BLaER1 treated with 17β-estradiol and CSF1 and Interleukin-3, amounts not matched to agents 10 nM and 100 nM (cell line): ENCODE measurements around the gene GFAP.
A peak's percentile ranks its signal among the peaks of the same experiment; 100 is the strongest.

Source experiments
- H3K27ac ChIP-seq, 11 experiments: shearing (Covaris generic); formaldehyde crosslinking; 2 replicates each; pipeline ENCODE4 v1.8.1; 2022
- H3K27me3 ChIP-seq, 11 experiments: shearing (Covaris generic); formaldehyde crosslinking; 2 replicates each; pipeline ENCODE4 v1.8.1; 2022
- H3K36me3 ChIP-seq, 11 experiments: shearing (Covaris generic); formaldehyde crosslinking; 2 replicates each; pipeline ENCODE4 v1.8.1; 2022
- H3K4me1 ChIP-seq, 10 experiments: shearing (Covaris generic); formaldehyde crosslinking; 2 replicates each; pipeline ENCODE4 v1.8.1; 2022
- H3K4me2 ChIP-seq, 11 experiments: shearing (Covaris generic); formaldehyde crosslinking; 2 replicates each; pipeline ENCODE4 v1.8.1; 2022
- H3K4me3 ChIP-seq, 10 experiments: shearing (Covaris generic); formaldehyde crosslinking; 2 replicates each; pipeline ENCODE4 v1.8.1; 2022
- H3K9ac ChIP-seq, 11 experiments: shearing (Covaris generic); formaldehyde crosslinking; 2 replicates each; pipeline ENCODE4 v1.8.1; 2022
- H3K9me3 ChIP-seq, 11 experiments: shearing (Covaris generic); formaldehyde crosslinking; replicated peaks in 1 of 11; 2 replicates each; pipeline ENCODE4 v1.8.1; 2022
- H4K20me1 ChIP-seq, 11 experiments: shearing (Covaris generic); formaldehyde crosslinking; 2 replicates each; pipeline ENCODE4 v1.8.1; 2022
- Cebpa-rat ChIP-seq, 11 experiments: shearing (Covaris generic); IDR thresholded peaks; 2 replicates each; pipeline ENCODE4 v1.8.1; 2022

The GFAP gene

DNA sequence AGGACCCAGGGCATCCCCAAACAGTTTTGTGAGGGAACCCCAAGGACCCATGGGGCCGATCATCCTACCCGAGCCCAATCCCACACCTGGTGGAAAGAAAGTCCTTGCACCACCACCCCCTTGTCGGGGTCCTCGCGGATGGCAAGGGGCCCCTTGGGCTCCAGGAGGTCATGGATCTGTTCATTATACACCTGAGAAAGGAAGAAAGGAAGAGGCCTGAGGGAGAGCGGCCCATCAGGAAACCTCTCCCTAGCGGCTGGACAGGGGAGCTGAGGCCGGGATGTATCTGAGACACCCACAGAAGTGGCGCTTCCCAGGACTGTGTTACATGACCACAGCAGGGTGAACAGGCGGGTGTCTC is 19.4 kb upstream of the GFAP start:
- Histone ChIP-seq H3K4me2 (no peak overlapping the region), H3K27me3 (no peaks in the 10 kb centered on the region), H3K36me3 (peaks cover 8 to 99% (median 91%) of the 10 kb centered on the region in 11 experiments; a peak in 21 of 22 replicates), H3K4me1 (no peaks in the 10 kb centered on the region), H3K9me3 (no peaks in the 10 kb centered on the region), H3K27ac (no peak overlapping the region), H3K4me3 (no peak overlapping the region), H3K9ac (no peak overlapping the region), H4K20me1 (peaks cover 0 to 75% (median 36%) of the 10 kb centered on the region in 11 experiments; a peak in 14 of 22 replicates)
- no peak for TF ChIP-seq Cebpa-rat (IDR thresholded peaks at IDR 0.05)

DNA sequence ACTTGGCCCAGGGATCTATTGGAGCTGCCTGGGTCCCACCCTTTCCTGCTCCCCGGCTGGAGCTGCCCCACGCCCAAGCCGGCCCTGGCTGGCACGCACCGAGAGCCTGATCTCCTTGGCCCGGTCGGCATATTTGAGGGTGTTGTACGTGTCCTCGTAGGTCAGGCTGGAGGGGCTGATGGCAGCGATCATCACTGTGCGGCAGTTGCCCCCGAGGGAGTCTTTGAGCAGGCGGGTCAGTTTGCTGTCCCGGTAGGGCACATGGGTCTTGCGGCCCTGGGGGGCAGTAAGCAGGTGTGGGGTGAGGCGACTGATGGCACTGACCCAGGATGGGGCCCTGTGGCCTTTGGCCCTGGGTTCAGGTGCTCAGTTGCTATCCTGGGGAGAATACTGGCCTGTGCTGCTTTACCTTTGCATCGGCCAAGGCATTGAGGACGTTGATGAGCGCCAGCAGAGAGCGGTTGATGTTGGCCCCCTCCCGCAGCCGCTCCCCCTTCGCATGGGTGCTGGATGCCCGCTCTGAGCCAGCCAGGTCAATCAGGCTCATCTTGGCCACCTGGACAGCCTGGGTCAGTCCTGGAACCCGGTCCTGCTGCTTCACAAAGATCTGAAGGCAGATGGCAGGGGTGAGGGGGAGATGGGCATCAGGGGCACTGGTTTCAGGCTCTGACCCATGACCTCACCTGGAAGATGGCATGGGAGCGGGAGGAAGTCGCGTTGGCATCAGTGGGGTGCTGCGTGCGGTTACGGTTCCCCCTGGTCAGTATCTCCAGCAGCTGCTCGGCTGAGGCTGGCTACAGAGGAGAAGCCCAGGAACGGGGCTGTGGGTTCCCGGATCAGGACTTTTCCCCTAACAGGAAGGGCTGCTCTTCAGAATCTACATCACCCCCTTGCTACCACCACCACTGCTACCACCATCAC is 18.8 kb upstream of the GFAP start:
- Histone ChIP-seq H3K4me3 (no peak overlapping the region), H3K4me2 (no peak overlapping the region), H3K9me3 (no peaks in the 10 kb centered on the region), H3K27ac (no peak overlapping the region), H3K9ac (no peak overlapping the region), H3K27me3 (no peaks in the 10 kb centered on the region), H3K4me1 (no peaks in the 10 kb centered on the region), H3K36me3 (peaks cover 8 to 99% (median 93%) of the 10 kb centered on the region in 11 experiments; a peak in 21 of 22 replicates), H4K20me1 (peaks cover 0 to 79% (median 38%) of the 10 kb centered on the region in 11 experiments; a peak in 13 of 22 replicates)
- no peak for TF ChIP-seq Cebpa-rat (IDR thresholded peaks at IDR 0.05)

DNA sequence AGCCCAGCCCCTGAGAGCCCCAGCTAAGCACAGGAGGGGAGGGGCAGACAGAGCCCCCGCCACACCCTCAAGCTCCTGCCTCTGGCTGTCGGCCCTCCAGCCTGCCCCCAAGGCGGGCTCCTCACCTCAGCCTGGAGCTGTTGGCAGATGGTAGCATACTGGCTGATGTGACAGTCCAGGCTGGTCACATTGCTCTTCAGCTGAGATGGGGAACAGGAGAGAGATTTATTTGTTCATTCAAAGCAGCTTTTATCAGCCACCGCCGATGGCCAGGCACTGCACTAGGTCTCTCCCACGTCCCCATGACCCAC is 17.4 kb upstream of the GFAP start:
- H4K20me1 ChIP-seq: peaks cover 0 to 84% (median 52%) of the 10 kb centered on the region in 11 experiments; a peak in 14 of 22 replicates
- H3K36me3 ChIP-seq: peaks cover 8 to 99% (median 95%) of the 10 kb centered on the region in 11 experiments; a peak in 21 of 22 replicates
- H3K9me3 ChIP-seq: no peaks in the 10 kb centered on the region
- H3K4me2 ChIP-seq: no peak overlapping the region
- no peak overlapping the region for H3K4me3 ChIP-seq
- H3K4me1 ChIP-seq: peaks cover 0 to 8% (median 3%) of the 10 kb centered on the region in 10 experiments; a peak in 9 of 20 replicates
- no peaks in the 10 kb centered on the region for H3K27me3 ChIP-seq
- H3K9ac ChIP-seq: no peak overlapping the region
- TF ChIP-seq Cebpa-rat (IDR thresholded peaks at IDR 0.05): no peak
- H3K27ac ChIP-seq: no peak overlapping the region

DNA sequence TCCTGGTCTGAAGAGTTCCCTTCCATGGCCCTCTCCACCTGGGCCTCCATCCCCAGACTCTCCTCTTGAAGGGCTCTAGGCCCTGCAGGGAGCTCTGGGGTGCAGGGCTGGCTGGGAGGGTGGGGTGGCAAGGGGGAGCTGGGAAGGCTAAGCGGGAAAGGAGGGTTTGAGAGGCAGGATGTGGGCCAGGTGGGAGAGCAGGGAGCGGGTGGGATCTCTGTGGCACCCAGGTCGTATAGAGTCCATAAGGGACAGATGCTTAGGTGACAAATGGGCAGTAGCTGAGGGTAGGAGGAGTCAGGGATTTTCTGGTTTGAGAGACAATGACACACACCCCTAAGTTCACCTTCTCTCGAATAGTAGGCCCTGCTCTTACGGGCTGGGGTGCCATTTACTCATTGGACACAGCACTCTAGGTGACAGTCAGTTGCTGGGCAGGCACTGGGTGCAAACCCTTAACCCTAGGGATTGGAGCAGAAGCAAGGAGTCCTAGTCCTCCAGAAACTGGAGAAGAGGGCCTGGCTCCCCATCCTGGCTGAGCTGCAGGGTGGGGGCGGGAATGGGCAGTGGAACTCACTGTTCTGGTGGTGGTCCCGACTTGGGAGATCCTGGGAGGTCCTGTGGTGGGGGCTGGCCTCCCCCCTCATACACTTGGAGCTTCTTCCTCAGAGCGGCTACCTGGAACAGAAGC is 16.9 kb upstream of the GFAP start:
- H3K4me2 ChIP-seq: no peak overlapping the region
- peaks cover 8 to 99% (median 97%) of the 10 kb centered on the region in 11 experiments; a peak in 21 of 22 replicates for H3K36me3 ChIP-seq
- H3K9me3 ChIP-seq: no peaks in the 10 kb centered on the region
- no peaks in the 10 kb centered on the region for H3K27me3 ChIP-seq
- H3K27ac ChIP-seq: no peak overlapping the region
- H4K20me1 ChIP-seq: peaks cover 0 to 88% (median 54%) of the 10 kb centered on the region in 11 experiments; a peak in 14 of 22 replicates
- no peak overlapping the region for H3K4me3 ChIP-seq
- TF ChIP-seq Cebpa-rat (IDR thresholded peaks at IDR 0.05): no peak
- no peak overlapping the region for H3K9ac ChIP-seq
- peaks cover 0 to 12% (median 8%) of the 10 kb centered on the region in 10 experiments; a peak in 13 of 20 replicates for H3K4me1 ChIP-seq

DNA sequence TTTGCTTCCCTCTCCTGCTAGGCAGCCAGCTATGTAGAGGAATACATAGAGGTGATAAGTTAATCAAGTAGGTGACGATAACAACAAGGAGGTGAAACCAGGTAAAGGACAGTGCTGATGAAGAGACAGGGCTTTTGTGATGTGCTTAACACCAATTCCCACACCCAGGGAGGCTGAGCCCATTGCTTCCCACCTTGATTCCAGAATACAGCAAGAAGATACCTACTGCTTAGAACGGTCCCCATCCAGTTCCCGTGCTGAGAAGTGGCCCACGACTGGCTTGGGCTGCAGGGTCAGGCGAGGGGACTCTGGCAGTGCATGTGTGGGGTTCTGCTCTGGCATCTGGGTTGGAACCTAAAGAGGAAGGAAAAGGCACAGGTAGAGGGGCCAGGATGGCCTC is 16.1 kb upstream of the GFAP start:
- Histone ChIP-seq H3K36me3 (peaks cover 8 to 100% (median 99%) of the 10 kb centered on the region in 11 experiments; a peak in 21 of 22 replicates), H3K4me3 (no peak overlapping the region), H3K27ac (no peak overlapping the region), H4K20me1 (peaks cover 0 to 89% (median 55%) of the 10 kb centered on the region in 11 experiments; a peak in 14 of 22 replicates), H3K4me1 (peaks cover 0 to 18% (median 12%) of the 10 kb centered on the region in 10 experiments; a peak in 14 of 20 replicates), H3K4me2 (no peak overlapping the region), H3K9me3 (no peaks in the 10 kb centered on the region), H3K27me3 (no peaks in the 10 kb centered on the region), H3K9ac (0 out of 22 replicates have a peak overlapping the region, but pooled peaks of 1 of the 11 experiments have one; percentile 9)
- TF ChIP-seq Cebpa-rat (IDR thresholded peaks at IDR 0.05): no peak

DNA sequence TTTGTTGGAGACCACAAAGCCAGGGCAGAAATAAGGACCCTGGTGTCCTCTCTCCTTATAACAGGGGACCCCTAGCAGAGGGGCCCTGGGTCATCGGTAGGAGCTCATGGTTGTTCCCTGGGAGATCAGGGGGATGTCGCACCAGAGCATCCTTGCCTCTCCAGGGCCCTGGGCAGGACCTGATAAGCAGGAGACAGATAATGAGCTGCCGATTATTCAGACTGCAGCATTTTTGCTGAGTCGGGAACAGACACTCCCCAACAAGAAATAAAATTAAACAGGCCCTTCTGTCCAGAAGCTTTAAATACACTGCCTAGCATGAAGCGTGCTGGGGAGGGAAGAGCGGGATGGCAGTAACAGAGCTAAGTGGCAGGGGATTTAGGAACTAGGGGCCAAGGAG is 15.4 kb upstream of the GFAP start:
- Histone ChIP-seq H3K4me3 (no peak overlapping the region), H3K9ac (0 out of 22 replicates have a peak overlapping the region, but pooled peaks of 1 of the 11 experiments have one; percentile 9), H3K36me3 (peaks cover 8 to 100% (median 100%) of the 10 kb centered on the region in 11 experiments; a peak in 21 of 22 replicates), H4K20me1 (peaks cover 0 to 90% (median 53%) of the 10 kb centered on the region in 11 experiments; a peak in 14 of 22 replicates), H3K4me2 (no peak overlapping the region), H3K4me1 (peaks cover 0 to 18% (median 12%) of the 10 kb centered on the region in 10 experiments; a peak in 14 of 20 replicates), H3K27ac (no peak overlapping the region), H3K9me3 (no peaks in the 10 kb centered on the region), H3K27me3 (no peaks in the 10 kb centered on the region)
- no peak for TF ChIP-seq Cebpa-rat (IDR thresholded peaks at IDR 0.05)

DNA sequence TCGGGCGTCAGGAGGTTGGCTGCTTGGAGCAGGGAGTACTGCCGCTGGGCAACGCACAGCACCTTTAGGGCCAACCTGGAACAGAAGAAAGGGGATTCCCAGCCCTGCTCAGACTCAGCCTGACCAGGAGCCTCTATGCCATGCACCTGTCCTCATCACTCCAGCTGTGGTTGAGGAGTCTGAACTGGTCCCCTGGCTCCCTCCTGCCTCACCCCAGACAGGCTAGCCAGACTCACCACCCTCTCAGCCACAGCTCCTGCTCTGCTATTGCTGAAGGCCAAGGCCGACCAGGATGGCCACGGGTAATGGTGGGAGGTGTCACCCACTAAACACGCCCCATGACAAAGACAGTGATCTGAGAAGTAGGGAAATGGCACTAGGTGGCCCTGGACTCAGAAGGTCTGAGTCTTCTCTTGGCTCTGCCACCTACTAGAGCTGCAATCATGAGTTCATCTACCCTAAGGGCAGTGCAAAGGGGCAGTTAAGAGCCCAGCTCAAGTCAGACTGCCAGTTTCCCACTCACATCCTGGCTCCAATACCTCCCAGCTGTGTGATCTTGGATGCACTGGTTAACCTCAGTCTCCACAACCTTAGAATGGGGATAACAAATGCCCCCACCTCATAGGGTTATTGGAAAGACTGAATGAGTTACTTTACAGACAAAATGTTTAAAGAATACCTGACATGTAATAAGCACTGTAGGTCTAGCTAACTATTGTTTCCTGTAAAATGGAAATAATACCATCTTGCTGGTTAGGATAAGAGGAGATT is 13.8 kb upstream of the GFAP start:
- H3K27ac ChIP-seq: no peak overlapping the region
- no peaks in the 10 kb centered on the region for H3K9me3 ChIP-seq
- H3K4me2 ChIP-seq: no peak overlapping the region
- no peak overlapping the region for H3K4me3 ChIP-seq
- H4K20me1 ChIP-seq: peaks cover 0 to 87% (median 40%) of the 10 kb centered on the region in 11 experiments; a peak in 14 of 22 replicates
- H3K27me3 ChIP-seq: no peaks in the 10 kb centered on the region
- peaks cover 8 to 99% (median 88%) of the 10 kb centered on the region in 11 experiments; a peak in 21 of 22 replicates for H3K36me3 ChIP-seq
- H3K9ac ChIP-seq: 0 out of 22 replicates have a peak overlapping the region, but pooled peaks of 1 of the 11 experiments have one; percentile 20
- no peak for TF ChIP-seq Cebpa-rat (IDR thresholded peaks at IDR 0.05)
- H3K4me1 ChIP-seq: peaks cover 0 to 18% (median 12%) of the 10 kb centered on the region in 10 experiments; a peak in 14 of 20 replicates

DNA sequence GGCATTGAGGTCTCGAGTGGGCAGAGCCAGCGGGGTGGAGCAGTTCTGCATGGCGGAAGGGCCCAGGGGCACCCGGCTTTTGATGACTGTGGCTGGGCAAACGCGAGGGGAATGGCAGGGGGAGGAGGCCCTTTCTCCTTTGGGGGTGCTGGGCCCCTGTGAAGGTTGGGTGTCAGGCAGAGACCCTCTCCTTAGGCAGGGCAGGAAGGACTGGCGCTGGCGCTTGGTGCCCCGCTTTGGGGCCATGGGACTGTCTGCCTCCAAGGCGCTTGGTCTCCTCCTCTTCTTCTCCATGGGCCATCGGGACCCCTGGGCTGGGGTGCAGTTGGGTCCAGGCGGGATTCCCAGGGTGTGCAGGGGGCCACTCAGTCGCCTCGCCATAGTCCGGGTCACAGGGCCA is 12.8 kb upstream of the GFAP start:
- Histone ChIP-seq H3K9ac (no peak overlapping the region; a peak in 1 of 22 replicates), H3K9me3 (no peaks in the 10 kb centered on the region), H3K27me3 (no peaks in the 10 kb centered on the region), H3K36me3 (peaks cover 8 to 90% (median 78%) of the 10 kb centered on the region in 11 experiments; a peak in 21 of 22 replicates), H3K4me2 (peak overlapping the region in 1 of 11 experiments; percentile 4; a peak in 1 of 22 replicates), H3K27ac (no peak overlapping the region; a peak in 1 of 22 replicates), H3K4me3 (no peak overlapping the region), H4K20me1 (peaks cover 0 to 77% (median 39%) of the 10 kb centered on the region in 11 experiments; a peak in 14 of 22 replicates), H3K4me1 (peaks cover 0 to 18% (median 12%) of the 10 kb centered on the region in 10 experiments; a peak in 14 of 20 replicates)
- TF ChIP-seq Cebpa-rat (IDR thresholded peaks at IDR 0.05): no peak
